T-helper 9 cell (primary cell): ENCODE results near the gene SEMA5A.

Source experiments
- DNase-seq: peaks from one replicate; pipeline ENCODE4 v3.0.0-alpha.2; 2020

The SEMA5A gene

GRCh38 chr5:9265441-9266287 is 280.2 kb downstream of the SEMA5A start:
- no peak for DNase-seq

- DNase-seq = no peak
Measured at GRCh38 chr5:9264301-9264700, 281.6 kb downstream of the SEMA5A start.

GRCh38 chr5:9263656-9264055 is 282.2 kb downstream of the SEMA5A start:
- DNase-seq = no peak

- DNase-seq = no peak
Measured at GRCh38 chr5:9251379-9251980, 294.4 kb downstream of the SEMA5A start.

- DNase-seq = no peak
Measured at GRCh38 chr5:9249231-9249630, 296.6 kb downstream of the SEMA5A start.

- no peak for DNase-seq
Measured at GRCh38 chr5:9245071-9245470, 300.8 kb downstream of the SEMA5A start.

- no peak for DNase-seq
Measured at GRCh38 chr5:9244417-9244816, 301.5 kb downstream of the SEMA5A start.

- DNase-seq = no peak
Measured at GRCh38 chr5:9241479-9242305, 304.2 kb downstream of the SEMA5A start.

GRCh38 chr5:9240431-9240830 is 305.4 kb downstream of the SEMA5A start:
- no peak for DNase-seq

GRCh38 chr5:9239626-9240025 is 306.2 kb downstream of the SEMA5A start:
- DNase-seq = no peak

- DNase-seq = no peak
Measured at GRCh38 chr5:9239071-9239470, 306.8 kb downstream of the SEMA5A start.

GRCh38 chr5:9233712-9234111 is 312.2 kb downstream of the SEMA5A start:
- no peak for DNase-seq

GRCh38 chr5:9233035-9233434 is 312.8 kb downstream of the SEMA5A start:
- DNase-seq = no peak

- no peak for DNase-seq
Measured at GRCh38 chr5:9231842-9232241, 314.0 kb downstream of the SEMA5A start.

- DNase-seq = no peak
Measured at GRCh38 chr5:9230355-9230754, 315.5 kb downstream of the SEMA5A start.

GRCh38 chr5:9226016-9226536 is 319.8 kb downstream of the SEMA5A start:
- no peak for DNase-seq

- DNase-seq = no peak
Measured at GRCh38 chr5:9222054-9222976, 323.6 kb downstream of the SEMA5A start.

GRCh38 chr5:9218358-9218757 is 327.5 kb downstream of the SEMA5A start:
- DNase-seq = no peak

- no peak for DNase-seq
Measured at GRCh38 chr5:9212605-9213004, 333.3 kb downstream of the SEMA5A start.

GRCh38 chr5:9209846-9210492 is 335.9 kb downstream of the SEMA5A start:
- DNase-seq = no peak

- no peak for DNase-seq
Measured at GRCh38 chr5:9207817-9208418, 338.0 kb downstream of the SEMA5A start.
